NCI-H226 (cell line): ENCODE data around the gene PAX2.

ENCODE experiments used
- DNase-seq: peaks from one replicate; pipeline ENCODE4 v3.0.0-alpha.2; 2015

Gene PAX2

DNA sequence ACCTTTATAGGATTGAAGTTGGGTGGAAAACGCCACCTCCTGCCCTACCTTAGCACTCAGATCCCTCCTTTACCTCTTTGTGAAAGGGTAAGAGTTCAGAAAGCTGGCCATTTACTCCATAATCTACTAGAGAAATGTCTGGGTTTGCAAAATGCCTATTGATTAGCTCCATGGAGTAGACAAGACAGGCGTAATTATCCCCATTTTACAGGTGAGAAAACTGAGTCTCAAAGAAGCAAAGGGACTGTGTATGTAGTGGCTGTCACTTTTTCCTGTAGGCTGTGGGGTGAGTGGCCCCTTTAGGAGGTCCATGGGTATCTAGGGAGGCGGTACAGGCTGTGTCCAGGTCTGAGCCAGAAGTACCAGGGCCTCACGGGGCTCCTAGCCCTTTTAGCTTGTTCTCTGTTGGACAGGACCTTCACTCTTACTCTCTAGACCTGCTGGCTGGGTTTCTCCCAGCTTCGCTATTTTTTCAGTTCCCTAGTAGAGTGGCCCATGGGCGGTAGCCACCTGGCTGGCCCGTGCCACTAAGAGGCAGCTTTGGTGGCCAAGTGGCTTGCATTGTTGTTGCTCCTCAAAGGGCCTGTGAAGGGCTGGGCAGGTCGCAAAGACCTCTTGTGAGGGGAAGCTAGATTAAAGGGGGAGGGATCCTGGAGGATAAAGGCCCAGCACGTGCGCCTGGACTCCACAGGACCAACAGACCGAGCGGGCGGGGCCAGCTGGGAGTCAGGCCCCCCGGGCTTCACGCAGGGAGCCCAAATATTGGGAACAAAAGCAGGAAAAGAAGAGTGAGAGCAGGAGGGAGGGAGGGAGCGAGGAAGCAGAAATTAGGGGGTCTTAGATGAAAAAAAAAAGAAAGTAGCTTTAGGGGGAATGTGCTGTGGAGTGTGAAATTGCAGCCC is 4.7 kb upstream of the PAX2 start:
- no peak for DNase-seq

DNA sequence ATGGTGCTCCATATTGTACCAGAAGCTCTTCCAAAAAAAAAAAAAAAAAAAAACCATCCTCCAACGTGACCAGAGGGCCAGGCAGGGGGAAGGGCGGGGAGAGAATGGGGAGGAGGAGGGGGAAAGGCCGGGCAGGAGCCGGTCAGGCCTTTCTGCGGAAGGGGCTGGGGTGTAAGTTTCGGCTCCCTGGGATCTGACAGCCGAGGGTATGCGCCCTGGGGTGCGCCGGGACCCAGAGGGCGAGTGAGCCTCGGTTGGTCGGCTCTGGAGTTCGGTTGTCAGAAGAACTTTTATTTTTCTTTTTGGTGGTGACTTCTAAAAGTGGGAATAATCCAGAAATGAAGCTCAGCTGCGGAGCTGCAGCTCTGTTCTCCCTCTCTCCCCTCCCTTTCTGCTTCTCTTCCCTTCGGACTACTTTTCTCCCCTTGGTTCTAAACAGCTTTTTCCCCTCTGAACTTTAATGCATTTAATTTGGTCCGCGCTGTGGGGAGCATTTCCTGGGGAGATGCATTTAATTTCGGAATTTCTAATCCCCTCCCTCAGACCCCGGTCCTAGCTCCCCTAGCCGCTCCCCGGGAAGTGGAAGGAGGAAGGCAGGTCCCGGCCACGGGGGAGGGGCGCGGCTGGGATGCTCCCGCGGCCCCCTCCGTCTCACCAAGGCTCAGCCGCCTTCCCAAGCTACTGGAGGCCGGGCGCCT is 3.9 kb upstream of the PAX2 start:
- no peak for DNase-seq

DNA sequence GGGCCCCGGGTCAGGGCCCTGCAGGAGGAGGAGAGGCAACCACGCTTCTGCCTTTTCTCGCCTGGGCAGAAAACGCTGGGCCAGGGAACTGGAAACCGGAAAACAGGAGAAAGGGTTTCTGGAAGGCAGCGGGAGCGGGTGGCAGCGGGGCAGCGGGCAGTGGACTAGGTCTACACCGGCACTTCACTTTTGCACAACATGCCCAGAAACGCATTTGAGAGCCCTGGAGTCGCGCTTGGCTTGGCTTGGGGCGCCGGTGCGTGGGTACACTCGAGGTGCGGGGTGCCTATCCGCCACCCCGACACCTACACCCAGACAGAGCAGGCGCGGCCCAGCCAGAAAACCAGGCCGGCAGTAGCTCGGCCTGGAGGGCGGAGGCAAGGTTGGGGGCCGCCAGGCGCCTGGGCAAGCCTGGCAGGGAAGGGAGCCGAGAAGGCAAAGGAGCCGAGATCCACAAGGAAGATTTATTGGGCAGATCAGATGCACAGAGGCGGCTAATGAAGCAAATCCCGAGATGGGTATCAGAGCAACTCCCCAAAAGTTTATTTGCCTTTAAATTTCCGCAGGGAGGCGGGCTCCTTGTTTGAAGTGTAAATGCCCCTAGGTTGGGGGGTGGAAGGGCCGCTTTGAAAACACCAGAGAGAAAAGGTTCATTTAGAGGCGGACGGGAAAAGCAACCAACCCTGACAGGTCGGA is 3.2 kb upstream of the PAX2 start:
- no peak for DNase-seq

DNA sequence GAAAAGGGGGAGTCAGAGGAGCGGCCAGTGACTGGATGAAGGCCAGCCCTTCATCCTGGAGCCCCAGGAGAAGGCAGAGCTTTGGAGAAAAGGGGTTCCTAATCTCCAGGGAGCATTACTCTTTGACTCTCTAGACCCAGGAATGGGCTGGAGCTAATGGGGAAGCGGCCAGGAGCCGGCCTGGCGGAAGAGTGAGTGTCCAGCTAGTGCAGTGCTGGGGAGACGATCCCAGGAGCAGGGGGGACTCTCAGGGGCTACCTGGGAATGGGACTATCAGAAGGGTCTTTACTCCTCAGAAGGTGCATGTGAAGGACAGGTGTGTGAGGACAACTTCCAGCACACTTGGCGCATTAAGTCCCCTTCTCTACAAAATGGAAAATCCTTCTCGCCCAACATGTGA is 2.4 kb upstream of the PAX2 start:
- no peak for DNase-seq

DNA sequence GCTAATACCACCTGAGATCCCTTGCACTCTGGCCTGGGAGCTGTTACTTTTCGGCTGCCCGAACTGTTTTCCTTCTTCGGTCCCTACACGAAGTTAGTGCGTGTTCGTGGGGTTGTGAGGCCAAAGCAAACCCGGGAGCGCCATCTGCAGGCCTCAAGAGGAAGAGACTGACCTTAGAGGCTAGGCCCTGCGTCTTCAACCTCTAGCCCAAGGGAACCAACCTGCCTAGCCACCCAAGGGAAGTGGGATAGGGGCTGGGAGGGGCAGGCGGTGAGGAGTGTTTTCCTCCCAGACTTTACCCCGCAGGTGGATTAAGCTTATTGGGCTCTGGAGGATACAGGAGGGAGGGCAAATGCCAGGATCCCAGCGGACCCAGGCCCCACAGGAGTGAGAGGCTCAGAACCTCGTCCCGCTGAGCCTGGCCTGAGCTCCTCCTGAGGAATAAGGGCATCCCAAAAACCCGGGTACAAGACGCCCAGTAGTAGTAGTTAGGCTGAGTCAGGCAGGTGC is 1.7 kb upstream of the PAX2 start:
- peak; percentile 53 for DNase-seq

DNA sequence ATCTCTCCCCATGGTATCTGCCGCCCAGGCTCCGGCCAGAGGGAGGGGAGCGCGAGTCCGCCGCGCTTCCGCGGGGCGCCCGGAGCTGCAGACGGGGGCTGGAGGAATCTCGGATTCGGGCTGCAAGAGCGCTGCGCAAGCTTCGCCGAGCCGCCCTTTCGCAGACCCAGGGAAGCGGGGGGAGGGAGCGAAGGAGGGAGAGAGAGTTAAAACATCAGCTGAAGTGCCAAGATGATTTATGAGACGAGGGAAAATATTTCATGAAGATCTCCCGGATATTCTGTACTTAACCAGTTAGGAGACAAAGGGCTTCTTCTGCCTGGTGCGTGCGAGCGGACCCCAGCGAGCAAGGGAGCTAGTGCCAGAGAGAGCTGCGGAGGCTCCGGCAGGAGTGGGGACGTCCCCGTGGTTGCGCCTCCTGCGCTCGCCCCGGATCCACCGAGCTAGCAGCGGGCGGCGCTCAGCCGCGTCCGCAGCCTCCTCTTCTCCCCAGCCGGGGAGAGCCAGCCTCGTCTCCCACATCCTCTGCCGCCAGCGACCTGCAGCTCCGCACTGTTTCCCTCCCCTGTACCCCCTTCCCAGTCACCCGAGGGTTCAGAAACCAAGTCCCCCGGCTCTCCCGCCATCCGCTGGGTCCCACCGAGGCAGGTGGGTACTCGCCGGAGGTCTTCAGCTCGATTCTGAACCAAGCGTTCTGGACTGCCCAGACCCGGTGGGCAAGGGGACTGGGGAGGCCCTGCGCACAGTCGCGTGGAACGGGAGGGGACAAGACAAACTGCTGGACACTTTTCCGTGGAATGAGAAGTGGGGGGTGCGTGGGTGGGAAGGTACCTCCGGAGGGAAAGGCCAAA is 1.0 kb upstream of the PAX2 start:
- DNase-seq: peak; percentile 54

DNA sequence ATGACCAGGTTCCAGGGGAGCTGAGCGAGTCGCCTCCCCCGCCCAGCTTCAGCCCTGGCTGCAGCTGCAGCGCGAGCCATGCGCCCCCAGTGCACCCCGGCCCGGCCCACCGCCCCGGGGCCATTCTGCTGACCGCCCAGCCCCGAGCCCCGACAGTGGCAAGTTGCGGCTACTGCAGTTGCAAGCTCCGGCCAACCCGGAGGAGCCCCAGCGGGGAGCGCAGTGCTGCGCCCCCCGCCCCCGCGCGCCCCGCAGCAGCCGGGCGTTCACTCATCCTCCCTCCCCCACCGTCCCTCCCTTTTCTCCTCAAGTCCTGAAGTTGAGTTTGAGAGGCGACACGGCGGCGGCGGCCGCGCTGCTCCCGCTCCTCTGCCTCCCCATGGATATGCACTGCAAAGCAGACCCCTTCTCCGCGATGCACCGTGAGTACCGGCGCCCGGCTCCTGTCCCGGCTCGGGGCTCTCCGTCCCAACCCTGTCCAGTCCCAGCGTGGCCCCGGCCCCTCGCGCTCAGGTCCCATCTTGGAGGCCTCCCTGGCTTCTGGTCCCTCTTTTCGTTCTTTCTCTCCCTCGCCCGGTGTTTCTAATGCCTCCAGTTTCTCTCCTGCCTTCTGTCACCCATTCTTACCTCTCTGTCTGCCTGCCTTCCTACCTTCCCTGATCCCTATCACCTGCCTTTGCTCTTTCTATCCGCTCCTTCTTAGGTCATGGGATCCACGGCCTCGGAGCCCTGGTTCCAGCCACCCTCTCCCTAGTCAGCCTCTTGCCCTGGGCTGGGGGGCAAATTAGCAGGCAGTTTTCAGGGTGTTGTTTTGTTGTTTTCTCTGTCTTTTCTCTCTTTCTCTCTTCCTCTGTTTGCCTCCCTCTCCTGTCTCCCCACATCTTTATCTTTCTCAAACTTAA is 751 bp downstream of the PAX2 start:
- no peak for DNase-seq

DNA sequence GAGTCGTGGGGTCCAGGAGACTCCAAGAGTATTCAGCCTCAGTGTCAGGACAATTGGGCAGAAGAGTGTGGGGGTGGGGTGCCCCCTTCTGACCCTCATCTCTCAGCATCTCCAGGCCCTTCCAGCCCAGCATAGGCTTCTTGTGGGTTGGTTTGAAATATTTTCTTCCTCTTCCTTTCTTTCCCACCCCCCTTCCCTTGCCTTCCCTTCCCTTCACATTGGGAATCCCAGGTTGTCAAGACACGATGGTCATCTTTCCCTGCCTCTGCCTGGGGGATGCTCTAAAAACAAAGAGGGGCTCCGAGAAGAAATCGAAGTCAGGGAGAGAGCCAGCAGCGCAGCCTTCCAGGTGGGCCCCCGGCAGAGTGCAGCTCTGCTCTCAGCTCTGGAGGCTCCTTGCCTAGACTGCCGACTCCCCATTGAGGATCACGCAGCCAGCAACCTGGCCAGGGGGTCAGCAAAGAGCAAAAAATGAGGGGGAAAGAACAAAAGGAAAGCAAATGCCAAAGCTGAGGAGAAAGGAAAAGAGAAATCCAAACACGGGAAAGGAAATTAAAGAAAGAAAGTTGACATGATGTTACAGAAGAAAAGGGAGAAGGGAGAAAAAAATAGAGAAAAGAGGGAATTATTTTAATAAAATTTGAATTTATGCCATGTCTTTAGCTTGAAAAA is 1.5 kb downstream of the PAX2 start:
- no peak for DNase-seq

DNA sequence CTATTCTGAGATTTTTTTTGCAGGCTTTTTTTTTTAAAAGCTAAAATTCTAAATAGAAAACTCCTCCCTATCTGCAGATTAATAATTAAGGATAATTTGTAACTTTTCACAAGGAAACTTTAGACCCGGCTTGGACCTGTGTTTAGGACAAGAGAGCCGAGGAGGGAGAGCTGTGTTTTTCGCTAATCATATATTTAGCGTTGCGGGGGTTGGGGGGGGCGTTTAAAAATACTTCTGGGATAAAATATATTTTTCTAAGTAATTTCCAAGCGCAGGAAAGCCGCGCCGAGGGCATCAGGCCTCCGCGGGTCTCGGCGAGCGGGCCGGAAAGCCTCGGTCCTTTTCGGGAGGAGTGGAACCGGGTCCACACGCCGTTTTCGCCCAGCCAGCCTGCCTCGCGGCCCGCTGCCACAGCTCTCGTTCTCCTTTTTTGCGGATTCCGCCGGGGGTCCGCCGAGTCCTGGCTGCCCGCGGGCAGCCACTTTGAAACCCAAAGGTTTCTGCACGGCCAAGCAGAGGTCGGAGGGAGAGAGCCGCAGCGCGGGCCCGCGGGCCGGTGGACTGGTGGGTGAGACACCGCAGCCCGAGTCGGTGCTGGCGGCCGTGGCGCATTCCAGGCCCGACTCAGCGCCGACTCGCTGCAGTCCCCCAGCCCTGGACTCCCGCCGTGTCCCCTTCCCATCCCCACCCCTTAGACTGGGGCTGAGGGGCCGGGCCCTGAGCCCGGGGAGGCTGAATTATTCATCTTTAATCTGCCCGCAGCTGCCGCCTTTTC is 2.3 kb downstream of the PAX2 start:
- no peak for DNase-seq

DNA sequence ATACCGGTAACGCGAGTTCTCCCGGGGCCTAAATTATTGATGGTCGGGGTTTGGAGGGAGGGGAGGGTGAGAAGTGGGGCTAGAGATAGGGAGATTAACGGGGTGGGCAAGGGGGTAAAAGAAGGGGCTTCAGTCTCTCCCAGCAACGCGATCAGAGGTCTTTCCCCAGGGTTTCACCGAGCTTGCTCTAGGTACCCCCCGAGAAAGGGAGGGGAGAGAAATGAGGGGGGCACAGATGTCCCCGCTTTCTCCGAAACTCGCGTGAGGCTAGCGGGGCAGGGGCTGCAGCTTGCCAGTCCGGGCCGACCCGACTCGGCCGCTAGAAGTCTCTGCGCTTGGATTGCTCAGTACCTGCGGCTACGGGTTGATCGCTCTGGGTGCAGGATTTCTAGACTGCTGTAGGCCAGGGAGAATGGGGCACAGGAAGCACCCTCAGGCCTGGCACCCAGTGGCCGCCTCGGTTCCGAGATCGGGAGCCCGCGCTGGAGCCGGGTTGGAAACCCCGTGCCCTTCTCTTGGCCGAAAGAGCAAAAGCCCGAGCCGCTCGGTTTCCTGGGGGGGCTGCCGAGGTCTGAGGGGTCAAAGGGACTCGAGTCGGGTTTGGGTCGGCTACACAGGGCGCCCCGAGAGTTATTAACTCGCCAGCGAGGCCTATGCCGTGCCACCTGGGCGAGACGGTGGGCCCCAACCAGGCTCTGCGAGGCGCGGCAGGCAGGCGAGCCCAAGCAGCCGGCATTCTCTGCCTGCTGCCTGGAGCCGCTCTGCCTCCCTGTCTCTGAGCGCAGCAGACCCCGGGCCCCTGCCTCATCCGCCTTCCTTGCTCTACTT is 3.1 kb downstream of the PAX2 start:
- DNase-seq: no peak

DNA sequence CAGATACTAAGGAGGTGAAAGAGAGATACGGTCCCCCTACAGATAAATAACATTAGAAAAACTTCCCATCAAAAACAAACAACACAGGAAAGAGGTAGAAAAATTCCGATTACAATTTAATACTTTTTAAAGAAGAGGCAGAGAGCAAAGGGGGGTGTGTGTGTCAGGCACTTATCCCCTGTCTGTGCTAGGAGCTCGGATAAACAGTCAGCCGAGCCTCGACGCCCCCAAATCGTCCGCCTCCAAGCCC is 3.6 kb downstream of the PAX2 start:
- no peak for DNase-seq

DNA sequence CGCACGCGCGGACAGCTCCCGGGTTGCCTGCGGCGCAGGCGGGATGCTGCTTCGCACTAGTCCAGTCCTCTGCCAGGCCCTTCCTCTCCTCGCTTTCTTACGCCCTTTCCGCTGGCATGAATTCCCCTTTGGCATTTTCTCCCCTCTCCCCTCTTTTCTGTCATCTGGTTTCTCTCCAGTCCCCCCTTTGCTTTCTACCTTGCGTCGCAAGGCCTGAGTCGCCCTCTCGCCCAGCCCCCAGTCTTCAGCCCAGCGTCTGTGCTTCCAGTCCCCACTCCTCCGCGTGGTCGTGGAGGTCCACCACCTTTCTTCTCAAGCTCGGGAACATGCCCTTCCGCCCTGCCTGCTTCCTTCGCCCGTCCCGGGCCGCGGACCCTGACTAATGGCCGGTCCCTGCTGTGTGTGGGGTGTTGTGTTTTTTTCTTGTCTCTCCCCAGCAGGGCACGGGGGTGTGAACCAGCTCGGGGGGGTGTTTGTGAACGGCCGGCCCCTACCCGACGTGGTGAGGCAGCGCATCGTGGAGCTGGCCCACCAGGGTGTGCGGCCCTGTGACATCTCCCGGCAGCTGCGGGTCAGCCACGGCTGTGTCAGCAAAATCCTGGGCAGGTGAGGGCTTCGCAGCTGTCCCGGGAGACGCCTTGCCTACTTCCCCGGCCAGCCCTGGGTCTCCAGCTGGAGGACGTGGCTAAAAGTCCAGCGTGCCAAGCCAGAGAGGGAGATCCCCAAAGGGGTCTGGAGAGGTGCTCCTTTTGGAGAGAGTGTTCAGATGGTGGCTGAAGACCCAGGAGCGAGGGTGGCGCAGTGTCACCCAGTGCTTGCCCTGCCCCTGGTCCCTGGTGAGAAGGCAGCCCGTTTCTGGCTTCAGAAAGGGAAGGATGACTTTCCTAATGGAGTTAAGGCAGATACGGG is 4.2 kb downstream of the PAX2 start:
- no peak for DNase-seq

DNA sequence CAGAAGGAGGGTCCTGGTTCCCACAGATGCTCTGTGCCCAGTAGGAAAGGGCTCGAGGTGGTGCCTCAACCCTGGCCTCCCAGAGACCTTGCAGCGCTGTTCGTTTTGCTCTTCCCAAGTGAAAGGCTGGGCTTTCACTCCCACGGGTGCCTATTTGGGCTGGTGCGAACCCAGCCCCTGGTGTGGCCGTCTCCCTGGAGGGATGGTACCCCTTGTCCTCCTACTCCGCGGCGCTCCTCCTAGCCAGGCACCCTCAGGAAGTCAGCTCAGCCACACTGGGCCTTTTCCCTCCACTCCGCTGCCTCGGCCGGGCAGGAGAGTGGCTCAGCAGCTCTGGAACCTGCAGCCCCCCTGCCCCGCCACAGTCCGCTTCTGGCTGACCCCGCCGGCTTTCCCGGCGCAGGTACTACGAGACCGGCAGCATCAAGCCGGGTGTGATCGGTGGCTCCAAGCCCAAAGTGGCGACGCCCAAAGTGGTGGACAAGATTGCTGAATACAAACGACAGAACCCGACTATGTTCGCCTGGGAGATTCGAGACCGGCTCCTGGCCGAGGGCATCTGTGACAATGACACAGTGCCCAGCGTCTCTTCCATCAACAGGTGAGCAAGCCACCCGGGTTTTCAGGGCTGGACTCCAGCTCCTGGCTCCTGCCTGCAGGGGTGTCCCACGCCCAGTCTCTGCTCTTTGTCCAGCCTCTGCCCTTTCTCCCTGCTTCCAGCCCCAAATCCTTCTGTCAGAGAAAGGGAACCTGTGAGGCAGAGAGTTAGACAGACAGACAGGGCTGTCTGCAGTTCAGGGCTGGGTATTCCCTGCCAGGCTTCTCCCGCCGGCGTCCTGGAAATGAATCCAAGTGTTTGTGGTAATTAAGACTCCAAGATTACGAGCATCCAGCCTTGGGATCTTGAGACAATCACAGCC is 5.2 kb downstream of the PAX2 start:
- no peak for DNase-seq

DNA sequence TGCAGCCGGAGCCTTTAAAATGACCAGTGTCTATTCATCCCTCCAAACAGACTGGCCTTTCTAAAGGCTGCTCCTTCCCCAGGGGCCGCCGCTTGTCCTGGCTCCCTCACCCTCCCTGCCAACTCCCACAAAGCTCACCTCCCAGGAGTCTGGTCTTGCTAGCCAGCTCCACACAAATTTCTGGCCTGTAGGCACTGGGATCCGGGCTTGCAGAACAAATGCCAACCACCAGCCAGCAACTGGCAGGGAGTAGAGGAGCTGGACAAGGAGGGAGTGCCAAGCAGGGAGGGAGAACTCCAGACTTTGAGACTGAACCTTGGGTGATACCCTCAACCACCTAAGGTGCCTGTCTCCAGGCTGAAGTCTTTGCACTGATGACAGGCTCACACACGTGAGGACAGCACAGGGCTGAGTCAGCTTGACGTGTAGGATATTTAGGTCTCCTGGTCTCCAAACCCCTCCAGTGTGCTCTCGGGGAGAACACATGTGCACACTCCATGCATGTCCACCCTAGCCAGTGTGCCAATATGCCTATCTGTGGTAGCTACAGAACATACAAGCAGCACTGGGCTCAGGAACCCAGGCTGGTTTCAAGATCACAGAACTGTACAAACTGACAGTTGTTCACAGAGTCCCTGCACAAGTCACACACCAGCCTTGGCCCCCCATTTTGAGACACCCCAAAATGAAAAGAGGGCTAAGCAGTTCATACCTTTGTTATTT is 6.0 kb downstream of the PAX2 start:
- DNase-seq: no peak

DNA sequence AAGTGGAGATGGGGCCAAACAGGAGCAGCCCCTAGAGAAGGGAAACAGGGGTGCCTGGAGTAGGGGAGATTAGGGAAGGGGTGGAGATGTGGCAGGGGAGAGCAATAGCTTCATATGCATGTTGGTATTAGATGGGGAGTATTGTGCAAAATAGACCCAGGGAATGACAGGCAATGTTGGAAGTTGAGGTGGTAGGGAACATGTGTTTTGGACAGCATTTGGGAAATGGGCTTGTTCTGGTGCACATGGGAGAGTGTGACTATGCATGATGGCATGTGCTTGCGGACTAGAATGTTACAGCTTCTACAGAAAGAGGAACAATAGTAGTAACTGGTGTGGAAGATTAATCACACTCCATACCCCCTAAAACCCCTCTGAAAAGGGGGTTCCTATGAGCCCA is 10.4 kb downstream of the PAX2 start:
- no peak for DNase-seq

DNA sequence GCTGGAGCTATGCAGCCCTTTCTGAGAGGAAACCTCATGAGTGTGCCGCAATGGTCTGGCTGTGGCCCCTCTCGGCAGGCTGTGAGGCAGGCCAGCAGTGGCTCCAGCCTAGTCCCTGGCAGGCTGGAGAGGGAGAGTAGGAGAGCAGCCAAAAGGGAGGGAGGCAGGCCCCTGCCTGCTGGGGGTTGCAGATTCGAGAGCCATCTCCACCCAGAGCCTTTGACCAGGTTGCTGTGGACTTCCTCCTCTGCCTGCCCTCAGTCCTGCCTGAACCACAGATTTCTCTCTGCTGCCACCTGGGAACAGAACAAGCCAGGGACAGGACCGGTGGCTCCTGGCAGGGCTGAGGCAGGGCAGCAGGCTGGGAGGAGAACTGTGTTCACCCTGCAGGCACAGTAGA is 13.9 kb downstream of the PAX2 start:
- no peak for DNase-seq

DNA sequence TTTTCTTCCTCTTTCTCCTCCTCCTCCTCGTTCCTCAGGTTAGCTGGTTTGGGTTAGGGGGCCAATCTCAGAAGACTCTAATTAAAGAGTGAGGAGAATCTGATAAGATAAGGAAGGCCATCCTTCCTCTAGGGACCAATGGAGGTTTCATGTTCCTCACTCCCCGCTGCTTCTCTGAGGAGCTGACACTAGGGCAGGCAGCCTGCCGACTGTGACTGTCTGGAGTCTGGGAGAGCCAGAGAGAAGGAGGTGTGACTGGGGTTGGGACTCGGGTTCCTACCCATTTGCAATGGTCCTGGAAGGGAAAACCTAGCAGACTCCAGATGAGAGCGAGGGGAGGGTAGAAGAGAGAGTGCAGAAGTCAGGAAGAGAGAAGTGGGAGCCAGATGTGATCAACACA is 15.3 kb downstream of the PAX2 start:
- DNase-seq: no peak
